Astrocyte (in vitro differentiated cells and primary cell): ENCODE results near the gene SMAD4. TPM values are rescaled to one million over a fixed set of nuclear protein-coding genes. Genes with fewer than 3 reads are reported as not detected.

Experiments
- DNase-seq: peaks from one replicate; pipeline ENCODE4 v3.0.0-alpha.2; 2010; ENCODE audit warnings: low read depth
- FAIRE-seq: peaks from 2 replicates; lab custom pipeline; 2011; peaks lifted over from hg19 to GRCh38; lab: Jason Lieb, UNC
- H2AFZ ChIP-seq: 2 replicates; pipeline ENCODE4 v1.6.0; 2012; ENCODE audit warnings: low read depth, low read length, inconsistent platforms
- H3K27ac ChIP-seq: 2 replicates; pipeline ENCODE4 v1.5.1; 2011; ENCODE audit warnings: low read depth, low read length, inconsistent platforms
- H3K27me3 ChIP-seq: 2 replicates; pipeline ENCODE4 v1.6.0; 2011; ENCODE audit warnings: low read length, inconsistent platforms; ENCODE audit not compliant: insufficient read depth
- H3K36me3 ChIP-seq: 2 replicates; pipeline ENCODE4 v1.5.1; 2011; ENCODE audit warnings: low read length, inconsistent platforms; ENCODE audit not compliant: insufficient read depth
- H3K4me1 ChIP-seq: 2 replicates; pipeline ENCODE4 v1.5.1; 2011; ENCODE audit warnings: low read length, inconsistent platforms; ENCODE audit not compliant: insufficient read depth
- H3K4me2 ChIP-seq: 2 replicates; pipeline ENCODE4 v1.6.0; 2012; ENCODE audit warnings: low read length, inconsistent platforms
- H3K4me3 ChIP-seq: 2 replicates; pipeline ENCODE4 v1.5.1; 2011; ENCODE audit warnings: low read depth, mild to moderate bottlenecking, low read length, inconsistent platforms; ENCODE audit not compliant: insufficient read depth
- H3K79me2 ChIP-seq: 2 replicates; pipeline ENCODE4 v1.6.0; 2012; ENCODE audit warnings: mild to moderate bottlenecking, low read length, inconsistent platforms; ENCODE audit not compliant: insufficient read depth
- H3K9ac ChIP-seq: 2 replicates; pipeline ENCODE4 v1.6.0; 2012; ENCODE audit warnings: mild to moderate bottlenecking, low read length, inconsistent platforms
- H3K9me3 ChIP-seq: 2 replicates; pipeline ENCODE4 v1.5.1; 2012; ENCODE audit warnings: low read depth, mild to moderate bottlenecking, low read length, inconsistent platforms; ENCODE audit not compliant: insufficient read depth
- H4K20me1 ChIP-seq: 2 replicates; pipeline ENCODE4 v1.6.0; 2012; ENCODE audit warnings: low read length, inconsistent platforms; ENCODE audit not compliant: insufficient read depth
- H3K27ac Mint-ChIP-seq: one replicate; pipeline ENCODE4 v1.8.0; 2021; ENCODE audit warnings: mild to moderate bottlenecking, mixed read lengths; ENCODE audit not compliant: unreplicated experiment
- H3K27me3 Mint-ChIP-seq: one replicate; pipeline ENCODE4 v1.8.0; 2021; ENCODE audit warnings: low read depth, mixed read lengths; ENCODE audit not compliant: unreplicated experiment
- H3K36me3 Mint-ChIP-seq: one replicate; pipeline ENCODE4 v1.8.0; 2021; ENCODE audit warnings: low read depth, mixed read lengths; ENCODE audit not compliant: unreplicated experiment
- H3K4me1 Mint-ChIP-seq: one replicate; pipeline ENCODE4 v1.8.0; 2021; ENCODE audit warnings: low read depth, mixed read lengths; ENCODE audit not compliant: unreplicated experiment
- H3K4me3 Mint-ChIP-seq: one replicate; pipeline ENCODE4 v1.8.0; 2021; ENCODE audit warnings: mild to moderate bottlenecking, moderate library complexity, mixed read lengths; ENCODE audit not compliant: unreplicated experiment
- H3K9me3 Mint-ChIP-seq: one replicate; pipeline ENCODE4 v1.8.0; 2021; ENCODE audit warnings: mild to moderate bottlenecking, mixed read lengths; ENCODE audit not compliant: unreplicated experiment
- EZH2 ChIP-seq: IDR thresholded peaks from 2 replicates; pipeline ENCODE4 v1.6.1; 2012; ENCODE audit warnings: mild to moderate bottlenecking, low read length, inconsistent platforms; ENCODE audit not compliant: insufficient read depth
- total RNA-seq: library from RNA; stranded (reverse); gene quantifications from 2 replicates; pipeline ENCODE4 v1.2.1, GENCODE V29; 2021
- TF ChIP-seq, protein P1 (sequence below): IDR thresholded peaks from 2 replicates; pipeline ENCODE4 v1.5.1; 2011; ENCODE audit warnings: low read depth, mild to moderate bottlenecking, inconsistent platforms, low read length, moderate library complexity; ENCODE audit not compliant: insufficient read depth

SMAD4 gene
- total RNA-seq, 1 donor from 2014 or later, result 87.7 TPM

DNA sequence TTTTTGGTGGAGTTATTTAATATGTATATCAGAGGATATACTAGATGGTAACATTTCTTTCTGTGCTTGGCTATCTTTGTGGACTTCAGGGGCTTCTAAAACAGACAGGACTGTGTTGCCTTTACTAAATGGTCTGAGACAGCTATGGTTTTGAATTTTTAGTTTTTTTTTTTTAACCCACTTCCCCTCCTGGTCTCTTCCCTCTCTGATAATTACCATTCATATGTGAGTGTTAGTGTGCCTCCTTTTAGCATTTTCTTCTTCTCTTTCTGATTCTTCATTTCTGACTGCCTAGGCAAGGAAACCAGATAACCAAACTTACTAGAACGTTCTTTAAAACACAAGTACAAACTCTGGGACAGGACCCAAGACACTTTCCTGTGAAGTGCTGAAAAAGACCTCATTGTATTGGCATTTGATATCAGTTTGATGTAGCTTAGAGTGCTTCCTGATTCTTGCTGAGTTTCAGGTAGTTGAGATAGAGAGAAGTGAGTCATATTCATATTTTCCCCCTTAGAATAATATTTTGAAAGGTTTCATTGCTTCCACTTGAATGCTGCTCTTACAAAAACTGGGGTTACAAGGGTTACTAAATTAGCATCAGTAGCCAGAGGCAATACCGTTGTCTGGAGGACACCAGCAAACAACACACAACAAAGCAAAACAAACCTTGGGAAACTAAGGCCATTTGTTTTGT is 52.7 kb downstream of the SMAD4 start:
- TF ChIP-seq, protein P1, sequence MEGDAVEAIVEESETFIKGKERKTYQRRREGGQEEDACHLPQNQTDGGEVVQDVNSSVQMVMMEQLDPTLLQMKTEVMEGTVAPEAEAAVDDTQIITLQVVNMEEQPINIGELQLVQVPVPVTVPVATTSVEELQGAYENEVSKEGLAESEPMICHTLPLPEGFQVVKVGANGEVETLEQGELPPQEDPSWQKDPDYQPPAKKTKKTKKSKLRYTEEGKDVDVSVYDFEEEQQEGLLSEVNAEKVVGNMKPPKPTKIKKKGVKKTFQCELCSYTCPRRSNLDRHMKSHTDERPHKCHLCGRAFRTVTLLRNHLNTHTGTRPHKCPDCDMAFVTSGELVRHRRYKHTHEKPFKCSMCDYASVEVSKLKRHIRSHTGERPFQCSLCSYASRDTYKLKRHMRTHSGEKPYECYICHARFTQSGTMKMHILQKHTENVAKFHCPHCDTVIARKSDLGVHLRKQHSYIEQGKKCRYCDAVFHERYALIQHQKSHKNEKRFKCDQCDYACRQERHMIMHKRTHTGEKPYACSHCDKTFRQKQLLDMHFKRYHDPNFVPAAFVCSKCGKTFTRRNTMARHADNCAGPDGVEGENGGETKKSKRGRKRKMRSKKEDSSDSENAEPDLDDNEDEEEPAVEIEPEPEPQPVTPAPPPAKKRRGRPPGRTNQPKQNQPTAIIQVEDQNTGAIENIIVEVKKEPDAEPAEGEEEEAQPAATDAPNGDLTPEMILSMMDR, result no peak
- no peak for TF ChIP-seq EZH2
- H3K4me3 ChIP-seq, result no peak overlapping the region
- Mint-ChIP-seq H3K27me3 (no peaks in the 10 kb centered on the region), H3K9me3 (no peaks in the 10 kb centered on the region), H3K27ac (peak overlapping the region; percentile 38), H3K36me3 (peaks cover 17% of the 10 kb centered on the region), H3K4me3 (no peak overlapping the region), H3K4me1 (peaks cover 7% of the 10 kb centered on the region)
- H3K27ac ChIP-seq, result peak overlapping the region; percentile 20
- H3K36me3 ChIP-seq, result peaks cover 33% of the 10 kb centered on the region
- H3K4me1 ChIP-seq, result peaks cover 9% of the 10 kb centered on the region
- no peaks in the 10 kb centered on the region for H3K27me3 ChIP-seq
- peaks cover 25% of the 10 kb centered on the region for H4K20me1 ChIP-seq
- FAIRE-seq (no peak), DNase-seq (peak; percentile 57)
- H3K79me2 ChIP-seq, result peaks cover 4% of the 10 kb centered on the region
- no peaks in the 10 kb centered on the region for H3K9me3 ChIP-seq
- peak overlapping the region; percentile 41 for H3K4me2 ChIP-seq
- no peak overlapping the region for H2AFZ ChIP-seq
- no peak overlapping the region for H3K9ac ChIP-seq

DNA sequence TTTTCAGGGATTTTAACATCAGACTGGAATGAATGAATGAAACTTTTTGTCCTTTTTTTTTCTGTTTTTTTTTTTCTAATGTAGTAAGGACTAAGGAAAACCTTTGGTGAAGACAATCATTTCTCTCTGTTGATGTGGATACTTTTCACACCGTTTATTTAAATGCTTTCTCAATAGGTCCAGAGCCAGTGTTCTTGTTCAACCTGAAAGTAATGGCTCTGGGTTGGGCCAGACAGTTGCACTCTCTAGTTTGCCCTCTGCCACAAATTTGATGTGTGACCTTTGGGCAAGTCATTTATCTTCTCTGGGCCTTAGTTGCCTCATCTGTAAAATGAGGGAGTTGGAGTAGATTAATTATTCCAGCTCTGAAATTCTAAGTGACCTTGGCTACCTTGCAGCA is 53.4 kb downstream of the SMAD4 start:
- Mint-ChIP-seq H3K4me3 (no peak overlapping the region), H3K9me3 (no peaks in the 10 kb centered on the region), H3K36me3 (peaks cover 23% of the 10 kb centered on the region), H3K27me3 (no peaks in the 10 kb centered on the region), H3K4me1 (peaks cover 7% of the 10 kb centered on the region), H3K27ac (peak overlapping the region; percentile 38)
- peaks cover 20% of the 10 kb centered on the region for H4K20me1 ChIP-seq
- peak overlapping the region; percentile 20 for H3K27ac ChIP-seq
- TF ChIP-seq, protein P1, result no peak
- TF ChIP-seq EZH2, result no peak
- H3K4me1 ChIP-seq, result peaks cover 9% of the 10 kb centered on the region
- peaks cover 26% of the 10 kb centered on the region for H3K36me3 ChIP-seq
- no peak overlapping the region for H3K9ac ChIP-seq
- FAIRE-seq, result no peak
- no peaks in the 10 kb centered on the region for H3K27me3 ChIP-seq
- H3K4me2 ChIP-seq, result no peak overlapping the region
- no peak overlapping the region for H3K4me3 ChIP-seq
- peaks cover 4% of the 10 kb centered on the region for H3K79me2 ChIP-seq
- no peak for DNase-seq
- no peaks in the 10 kb centered on the region for H3K9me3 ChIP-seq
- no peak overlapping the region for H2AFZ ChIP-seq

DNA sequence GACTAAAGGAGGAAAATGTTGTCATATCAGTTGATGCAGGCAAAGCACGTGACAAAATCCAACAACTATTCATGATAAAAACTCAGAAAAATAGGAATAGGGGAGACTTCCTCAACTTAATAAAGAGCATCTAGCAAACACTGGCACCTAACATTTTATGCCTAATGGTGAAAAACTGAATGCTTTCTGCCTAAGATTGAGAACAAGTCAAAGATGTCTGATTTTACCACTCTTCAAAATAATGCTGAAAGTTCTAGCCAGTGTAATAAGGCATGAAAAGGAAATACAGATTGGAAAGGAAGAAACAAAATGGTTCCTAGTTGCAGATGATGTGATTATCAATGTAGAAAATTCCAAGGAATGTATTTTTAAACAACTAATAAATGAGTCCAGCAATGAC is 58.4 kb downstream of the SMAD4 start:
- H3K27ac ChIP-seq, result no peak overlapping the region
- peaks cover 4% of the 10 kb centered on the region for H3K9me3 Mint-ChIP-seq
- H3K9ac ChIP-seq, result no peak overlapping the region
- no peak overlapping the region for H2AFZ ChIP-seq
- no peak overlapping the region for H3K27ac Mint-ChIP-seq
- no peaks in the 10 kb centered on the region for H3K9me3 ChIP-seq
- H3K36me3 Mint-ChIP-seq, result peaks cover 20% of the 10 kb centered on the region
- no peak overlapping the region for H3K4me3 Mint-ChIP-seq
- H3K27me3 Mint-ChIP-seq, result no peaks in the 10 kb centered on the region
- H3K4me1 ChIP-seq, result no peaks in the 10 kb centered on the region
- peaks cover 13% of the 10 kb centered on the region for H3K36me3 ChIP-seq
- H3K4me3 ChIP-seq, result no peak overlapping the region
- no peaks in the 10 kb centered on the region for H3K27me3 ChIP-seq
- no peak overlapping the region for H3K4me2 ChIP-seq
- TF ChIP-seq, protein P1, result no peak
- TF ChIP-seq EZH2, result no peak
- no peak for DNase-seq
- no peaks in the 10 kb centered on the region for H3K79me2 ChIP-seq
- peaks cover 7% of the 10 kb centered on the region for H4K20me1 ChIP-seq
- no peaks in the 10 kb centered on the region for H3K4me1 Mint-ChIP-seq
- FAIRE-seq, result no peak
